ENCODE results near the gene EPOP. TPM values are rescaled to one million over a fixed set of nuclear protein-coding genes. Genes with fewer than 3 reads are reported as not detected.

The EPOP gene
- total and polyA plus RNA-seq, 4 donors, result 0.40 to 2.8 (median 2.2) TPM

DNA sequence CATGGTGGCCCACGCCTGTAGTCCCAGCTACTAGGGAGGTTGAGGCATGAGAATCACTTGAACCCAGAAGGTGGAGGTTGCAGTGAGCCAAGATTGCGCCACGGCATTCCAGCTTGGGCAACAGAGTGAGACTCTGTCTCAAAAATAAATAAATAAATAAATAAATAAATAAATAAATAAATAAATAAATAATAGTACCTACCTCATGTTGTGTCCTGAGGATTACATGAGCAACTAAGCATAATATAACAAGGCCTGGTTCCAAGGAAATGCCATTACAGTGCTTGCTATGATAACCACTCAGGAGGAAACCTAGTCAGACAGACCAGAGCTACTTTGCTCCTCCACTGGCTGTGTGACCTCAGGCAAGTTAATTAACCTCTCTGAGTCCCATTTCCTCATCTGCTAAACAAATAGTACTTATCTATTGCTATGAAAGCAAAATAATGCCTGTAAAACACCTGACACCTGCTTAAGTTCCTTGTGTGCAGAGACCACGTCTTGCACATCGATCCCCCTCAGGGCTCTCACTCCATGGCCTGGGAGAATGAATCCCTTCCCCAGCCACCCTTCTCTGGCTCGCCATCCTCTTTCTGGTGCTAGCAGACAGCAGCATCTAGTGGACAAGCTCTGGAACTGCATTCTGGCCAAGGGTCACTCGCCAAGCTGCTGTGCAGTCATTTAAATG is 7.5 kb downstream of the EPOP start:
- TF ChIP-seq, protein P1, sequence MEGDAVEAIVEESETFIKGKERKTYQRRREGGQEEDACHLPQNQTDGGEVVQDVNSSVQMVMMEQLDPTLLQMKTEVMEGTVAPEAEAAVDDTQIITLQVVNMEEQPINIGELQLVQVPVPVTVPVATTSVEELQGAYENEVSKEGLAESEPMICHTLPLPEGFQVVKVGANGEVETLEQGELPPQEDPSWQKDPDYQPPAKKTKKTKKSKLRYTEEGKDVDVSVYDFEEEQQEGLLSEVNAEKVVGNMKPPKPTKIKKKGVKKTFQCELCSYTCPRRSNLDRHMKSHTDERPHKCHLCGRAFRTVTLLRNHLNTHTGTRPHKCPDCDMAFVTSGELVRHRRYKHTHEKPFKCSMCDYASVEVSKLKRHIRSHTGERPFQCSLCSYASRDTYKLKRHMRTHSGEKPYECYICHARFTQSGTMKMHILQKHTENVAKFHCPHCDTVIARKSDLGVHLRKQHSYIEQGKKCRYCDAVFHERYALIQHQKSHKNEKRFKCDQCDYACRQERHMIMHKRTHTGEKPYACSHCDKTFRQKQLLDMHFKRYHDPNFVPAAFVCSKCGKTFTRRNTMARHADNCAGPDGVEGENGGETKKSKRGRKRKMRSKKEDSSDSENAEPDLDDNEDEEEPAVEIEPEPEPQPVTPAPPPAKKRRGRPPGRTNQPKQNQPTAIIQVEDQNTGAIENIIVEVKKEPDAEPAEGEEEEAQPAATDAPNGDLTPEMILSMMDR (IDR thresholded peaks at IDR 0.05; ENCODE audit: control extremely low read depth, extremely low read depth), result peak; percentile 98
- DNase-seq, result peak; percentile 74 to 78 (median 77)
- 37% methylated on average over 7 of the region's 7 CpGs for WGBS, 2 donors

DNA sequence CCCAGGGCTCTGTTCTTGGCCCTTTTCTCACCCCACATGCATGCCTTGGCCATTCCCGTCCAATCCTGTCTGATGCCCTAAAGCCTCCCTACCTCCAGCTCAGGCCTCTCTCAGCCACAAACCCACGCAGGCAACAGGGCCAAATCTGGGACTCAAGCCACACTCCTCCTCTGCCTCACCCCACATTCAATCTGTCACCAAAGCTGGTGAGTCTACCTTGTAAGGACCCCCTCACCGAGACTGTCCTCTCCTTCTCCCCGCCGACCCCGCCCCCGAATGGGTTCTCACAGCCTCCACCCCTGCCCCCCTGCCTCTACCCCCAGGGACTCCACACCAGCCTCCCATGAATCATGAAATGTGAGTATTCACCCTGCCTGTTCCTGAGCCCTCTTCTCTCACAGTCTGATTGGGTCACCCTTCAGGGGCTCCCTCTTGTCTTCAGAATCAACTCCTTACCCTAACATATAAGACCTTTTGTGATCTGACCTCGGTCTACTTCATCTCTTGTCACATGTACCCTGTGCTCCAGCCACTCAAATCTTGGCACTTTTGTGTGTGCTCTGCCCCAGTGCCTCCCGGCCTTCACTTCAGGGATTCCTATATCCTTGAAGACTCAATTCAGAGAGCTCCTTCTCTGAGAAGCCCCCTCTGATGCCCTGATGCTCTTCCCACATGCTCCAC is 10.7 kb downstream of the EPOP start:
- Histone ChIP-seq H3K27ac (ENCODE audit: low read depth in 1 of 2, low read length in 1 of 2) (no peak overlapping the region), H3K36me3 (ENCODE audit: control insufficient read depth in 4 of 4, insufficient read depth in 4 of 4, low read length in 4 of 4) (no peaks in the 10 kb centered on the region), H3K4me3 (no peak overlapping the region), H3K9me3 (ENCODE audit: control insufficient read depth in 4 of 4, insufficient read depth in 3 of 4, low read length in 3 of 4) (no peaks in the 10 kb centered on the region), H3K4me1 (ENCODE audit: control insufficient read depth in 5 of 5, insufficient read depth in 5 of 5, low read length in 5 of 5) (peaks cover 0 to 5% (median 0%) of the 10 kb centered on the region in 5 donors), H3K27me3 (ENCODE audit: control insufficient read depth in 3 of 3, insufficient read depth in 3 of 3, low read length in 2 of 3) (peaks cover 0 to 17% (median 12%) of the 10 kb centered on the region in 3 donors), H3K9ac (ENCODE audit: insufficient read depth in 1 of 2, low read length in 2 of 2) (no peak overlapping the region)
- TF ChIP-seq, protein P1 (IDR thresholded peaks at IDR 0.05; ENCODE audit: control extremely low read depth, extremely low read depth), result no peak
- DNase-seq (no peak), ATAC-seq (ENCODE audit: insufficient read depth, low FRiP score) (no peak)
- WGBS, 2 donors, result 90 to 92% methylated on average over 9 of the region's 9 CpGs

More for the DNA sequence above, 7.5 kb downstream of the EPOP start:
- Histone ChIP-seq H3K27me3 (ENCODE audit: control insufficient read depth in 3 of 3, insufficient read depth in 3 of 3, low read length in 2 of 3) (peaks cover 0 to 46% (median 40%) of the 10 kb centered on the region in 3 donors), H3K36me3 (ENCODE audit: control insufficient read depth in 4 of 4, insufficient read depth in 4 of 4, low read length in 4 of 4) (no peaks in the 10 kb centered on the region), H3K4me3 (no peak overlapping the region), H3K9ac (ENCODE audit: insufficient read depth in 1 of 2, low read length in 2 of 2) (no peak overlapping the region), H3K27ac (ENCODE audit: low read depth in 1 of 2, low read length in 1 of 2) (no peak overlapping the region), H3K9me3 (ENCODE audit: control insufficient read depth in 4 of 4, insufficient read depth in 3 of 4, low read length in 3 of 4) (no peaks in the 10 kb centered on the region), H3K4me1 (ENCODE audit: control insufficient read depth in 5 of 5, insufficient read depth in 5 of 5, low read length in 5 of 5) (peaks cover 0 to 4% (median 0%) of the 10 kb centered on the region in 5 donors)
- ATAC-seq (ENCODE audit: insufficient read depth, low FRiP score), result peak; percentile 65

DNA sequence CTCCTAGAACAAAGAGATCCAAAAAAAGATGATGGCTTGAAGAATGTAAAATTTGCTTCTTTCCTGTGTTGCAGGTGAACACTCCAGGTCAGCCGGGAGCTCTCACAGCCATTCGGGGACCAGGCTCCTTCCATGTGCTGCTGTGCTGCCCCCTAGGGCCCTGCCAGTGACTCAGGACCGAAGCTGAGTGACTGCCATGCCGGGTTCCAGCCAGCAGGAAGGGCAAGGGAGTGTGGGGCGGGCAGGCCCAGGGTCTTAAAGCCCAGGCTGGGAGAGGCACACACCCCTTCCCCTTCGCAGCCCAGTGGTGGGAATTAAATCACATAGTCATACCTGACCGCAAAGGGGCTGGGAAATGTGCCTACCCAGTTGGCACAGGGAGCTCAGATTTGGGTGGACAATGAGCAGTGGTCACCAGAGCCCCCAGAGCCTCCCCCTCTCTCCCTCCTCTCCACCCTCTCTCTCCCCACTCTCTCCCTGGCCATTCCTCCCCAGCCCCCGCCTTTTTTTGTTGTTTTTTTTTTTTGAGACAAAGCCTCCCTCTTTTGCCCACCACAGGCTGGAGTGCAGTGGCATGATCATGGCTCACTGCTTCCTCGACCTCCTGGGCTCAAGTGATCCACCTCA is 11.5 kb downstream of the EPOP start:
- H3K9ac ChIP-seq (ENCODE audit: insufficient read depth in 1 of 2, low read length in 2 of 2), result no peak overlapping the region
- WGBS, 2 donors, result 18 to 31% methylated on average over 9 of the region's 9 CpGs
- peaks cover 0 to 6% (median 0%) of the 10 kb centered on the region in 5 donors for H3K4me1 ChIP-seq (ENCODE audit: control insufficient read depth in 5 of 5, insufficient read depth in 5 of 5, low read length in 5 of 5)

More for the DNA sequence above, 11.5 kb downstream of the EPOP start:
- Histone ChIP-seq H3K9me3 (ENCODE audit: control insufficient read depth in 4 of 4, insufficient read depth in 3 of 4, low read length in 3 of 4) (no peaks in the 10 kb centered on the region), H3K36me3 (ENCODE audit: control insufficient read depth in 4 of 4, insufficient read depth in 4 of 4, low read length in 4 of 4) (no peaks in the 10 kb centered on the region), H3K27ac (ENCODE audit: low read depth in 1 of 2, low read length in 1 of 2) (no peak overlapping the region), H3K4me3 (no peak overlapping the region), H3K27me3 (ENCODE audit: control insufficient read depth in 3 of 3, insufficient read depth in 3 of 3, low read length in 2 of 3) (peaks cover 0 to 9% (median 3%) of the 10 kb centered on the region in 3 donors)
- ATAC-seq (ENCODE audit: insufficient read depth, low FRiP score) (no peak), DNase-seq (peak; percentile 48 to 73 (median 62))
- TF ChIP-seq, protein P1 (IDR thresholded peaks at IDR 0.05; ENCODE audit: control extremely low read depth, extremely low read depth), result peak; percentile 40

All from lung (tissue), 12 donors.